Activated CD8-positive, alpha-beta memory T cell treated with anti-CD3 and anti-CD28 coated beads, Interleukin-2, amount 50 U/mL, for 48 hours (primary cell): Measurements from ENCODE around the gene SPOCK1.

ENCODE experiments used
- DNase-seq: peaks from one replicate; pipeline ENCODE4 v3.0.0-alpha.2; 2020

Gene SPOCK1

DNA sequence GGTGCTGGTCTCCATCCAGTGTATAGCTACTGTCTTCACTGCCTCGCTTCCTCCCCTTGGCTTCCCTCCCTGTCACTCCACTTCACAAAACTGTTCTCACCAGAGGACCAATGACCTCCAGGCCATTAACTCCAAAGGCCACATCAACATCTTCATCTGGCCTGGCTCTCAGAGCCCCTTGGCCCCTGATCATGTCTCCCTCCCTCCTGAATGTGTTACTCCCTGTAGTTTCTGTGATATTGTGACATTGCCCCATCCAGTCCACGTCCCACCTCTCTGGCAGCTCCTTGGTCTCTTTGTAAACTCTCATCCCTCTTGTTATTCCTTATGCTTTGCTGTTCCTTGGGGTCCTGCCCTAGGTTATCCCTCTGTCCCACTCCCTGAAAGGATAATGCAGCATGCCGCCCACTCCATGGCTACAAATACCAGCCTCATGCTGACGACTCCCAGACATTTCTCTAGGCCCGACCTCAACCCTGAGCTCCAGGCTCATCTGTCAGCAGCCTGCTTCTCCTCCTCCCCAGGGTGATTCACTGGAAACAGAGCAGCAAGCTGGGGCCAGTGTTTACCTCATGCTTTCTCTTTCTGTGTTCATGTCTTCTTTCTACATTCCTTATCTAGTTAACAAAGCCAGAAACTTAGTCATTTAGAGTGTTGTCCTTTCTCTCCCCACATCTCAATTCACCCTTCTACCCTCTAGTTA is 312.2 kb downstream of the SPOCK1 start:
- DNase-seq: no peak

DNA sequence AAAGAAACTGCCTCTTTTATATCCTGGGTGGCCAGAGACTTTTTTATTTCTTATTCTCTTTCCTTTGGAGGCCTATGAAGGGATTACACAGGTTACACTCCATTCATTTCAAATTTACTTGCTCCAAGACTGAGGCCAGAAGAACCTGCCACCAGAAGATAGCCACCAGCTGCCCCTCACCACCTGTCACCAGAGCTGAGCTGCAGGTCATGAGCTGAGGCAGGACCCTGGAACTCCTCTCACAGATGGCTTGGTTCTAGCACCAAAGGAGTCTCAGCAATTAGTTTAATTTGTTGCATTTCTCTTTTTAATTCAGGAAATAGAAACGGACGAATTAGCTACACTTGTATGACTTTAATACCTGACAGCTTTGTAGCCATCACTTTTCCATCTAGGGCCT is 313.9 kb downstream of the SPOCK1 start:
- no peak for DNase-seq

DNA sequence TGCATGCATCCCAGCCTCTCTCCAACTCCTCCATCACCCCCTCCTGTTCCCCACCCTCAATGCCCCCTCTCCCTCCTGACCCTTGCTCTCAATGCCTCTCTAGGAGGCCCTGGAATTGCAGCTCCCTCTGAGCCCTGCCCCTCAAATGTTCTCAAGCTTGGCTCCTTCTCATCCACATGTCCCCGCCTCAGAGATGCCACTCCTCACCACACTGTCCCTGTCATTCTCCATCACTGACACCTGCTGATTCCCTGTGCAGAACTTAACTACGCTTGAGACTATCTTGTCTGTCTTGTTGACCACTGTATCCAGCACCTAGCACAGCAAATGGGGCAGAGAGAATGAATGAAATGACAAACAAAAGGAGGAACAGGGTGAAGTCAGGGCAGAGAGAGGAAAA is 314.4 kb downstream of the SPOCK1 start:
- DNase-seq: no peak

DNA sequence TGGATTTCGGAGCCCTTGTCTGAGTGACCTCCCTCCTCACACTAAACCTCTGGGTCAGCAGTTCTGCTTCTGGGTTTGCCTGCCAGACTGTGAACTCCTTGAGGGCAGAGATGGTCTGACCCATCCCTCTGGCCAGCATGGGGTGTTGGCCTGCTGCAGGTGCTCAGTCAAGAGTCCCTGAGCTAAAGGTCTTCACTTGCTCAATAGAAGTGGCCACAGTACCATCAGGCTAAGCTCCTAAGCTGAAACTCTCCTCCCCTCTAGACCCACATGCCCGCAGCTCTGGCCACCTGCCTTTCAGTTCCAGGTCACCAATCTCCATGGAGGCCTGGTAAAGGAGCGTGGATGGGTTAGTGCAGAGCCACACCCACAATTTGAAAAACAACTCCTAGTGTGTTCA is 316.6 kb downstream of the SPOCK1 start:
- no peak for DNase-seq

DNA sequence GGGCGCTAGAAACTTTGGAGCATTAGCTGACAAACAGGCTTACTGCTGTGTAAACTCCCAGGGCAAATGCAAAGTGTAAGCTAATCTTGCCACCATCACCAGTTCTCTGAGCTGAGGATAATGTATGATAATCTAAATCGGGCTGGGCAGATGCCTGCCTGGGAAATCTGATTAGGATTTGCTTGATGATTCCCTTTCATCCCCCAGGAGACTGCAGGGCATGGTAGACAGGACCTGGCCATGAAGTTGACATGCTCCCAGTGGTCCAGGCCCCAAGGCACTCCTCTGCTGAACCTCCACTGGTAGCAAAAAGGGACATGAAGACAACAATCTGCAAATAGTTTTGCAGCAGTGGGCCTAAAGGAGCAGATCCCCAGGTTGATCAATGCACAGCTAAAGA is 317.5 kb downstream of the SPOCK1 start:
- no peak for DNase-seq

DNA sequence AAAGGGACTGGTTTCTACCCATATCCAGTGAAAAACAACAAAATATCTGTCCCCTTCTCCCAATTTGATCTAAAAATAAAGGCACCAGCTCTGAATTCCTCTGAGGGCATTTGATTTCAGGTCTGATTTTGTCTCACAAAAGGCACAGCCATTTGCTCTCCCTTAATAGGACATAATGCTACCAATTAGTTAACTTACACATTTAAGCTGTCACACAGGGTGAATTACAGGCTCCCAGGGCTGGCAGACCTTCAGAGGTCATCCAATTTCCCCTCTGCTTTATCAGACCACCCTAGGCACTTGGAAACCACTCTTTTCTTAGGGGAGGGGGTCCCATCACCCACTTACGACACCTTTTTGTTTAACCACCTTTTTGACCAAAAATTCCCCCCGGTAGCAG is 319.9 kb downstream of the SPOCK1 start:
- DNase-seq: no peak

DNA sequence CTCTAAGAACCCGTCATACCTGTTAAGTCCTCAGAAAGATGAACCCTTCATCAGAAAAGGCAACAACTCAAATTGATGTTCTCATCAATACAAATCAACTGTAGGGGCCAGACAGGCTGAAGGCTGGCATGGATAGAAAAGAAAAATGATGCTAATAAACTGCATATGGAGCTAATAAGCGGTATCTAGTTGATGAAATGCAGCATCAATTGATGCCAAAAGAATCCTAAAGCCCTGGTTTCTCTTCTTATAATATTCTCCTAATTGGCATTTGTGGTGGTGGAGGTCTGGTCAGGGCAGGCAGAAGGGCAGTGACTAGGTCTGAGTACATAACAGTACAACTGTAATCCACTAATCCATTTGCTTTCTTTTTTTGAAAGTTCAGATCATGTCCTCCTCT is 322.5 kb downstream of the SPOCK1 start:
- no peak for DNase-seq

DNA sequence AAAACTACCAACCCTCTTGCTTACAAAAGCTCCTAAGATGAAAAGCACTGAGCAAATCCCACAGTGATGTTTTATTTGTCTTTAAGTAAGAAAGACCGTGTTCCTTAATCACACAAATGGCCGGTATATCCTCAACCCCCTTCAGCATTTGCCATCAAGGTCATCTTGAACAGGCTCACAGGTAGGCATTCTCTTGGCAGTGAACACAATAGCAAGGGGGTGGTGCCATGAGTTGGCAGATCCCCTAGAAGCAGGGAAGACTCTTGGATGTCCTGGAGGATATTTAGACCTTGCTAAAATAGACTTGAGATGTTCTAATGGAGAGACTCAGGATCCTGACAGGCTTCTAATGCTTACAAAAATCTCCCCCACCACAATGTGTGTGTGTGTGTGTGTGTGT is 323.0 kb downstream of the SPOCK1 start:
- no peak for DNase-seq

DNA sequence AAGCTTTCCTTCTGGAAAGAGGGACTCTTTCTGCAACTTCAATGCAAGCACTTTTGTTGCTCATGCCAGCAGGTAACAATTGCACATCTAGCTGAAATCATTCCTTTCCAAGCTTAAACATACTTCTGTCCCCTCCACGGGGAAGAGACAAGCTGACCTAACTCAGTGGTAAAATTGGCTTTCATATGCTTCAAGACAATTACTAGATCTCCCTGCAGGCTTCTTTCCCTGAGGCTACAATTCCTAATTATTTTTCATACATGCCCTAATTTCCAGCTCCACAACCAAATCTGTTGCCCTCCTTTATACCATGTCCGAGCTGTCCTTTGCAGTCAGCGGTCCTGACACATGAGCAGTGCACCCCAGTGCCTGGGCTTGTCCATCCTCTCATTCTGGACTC is 324.9 kb downstream of the SPOCK1 start:
- DNase-seq: no peak

DNA sequence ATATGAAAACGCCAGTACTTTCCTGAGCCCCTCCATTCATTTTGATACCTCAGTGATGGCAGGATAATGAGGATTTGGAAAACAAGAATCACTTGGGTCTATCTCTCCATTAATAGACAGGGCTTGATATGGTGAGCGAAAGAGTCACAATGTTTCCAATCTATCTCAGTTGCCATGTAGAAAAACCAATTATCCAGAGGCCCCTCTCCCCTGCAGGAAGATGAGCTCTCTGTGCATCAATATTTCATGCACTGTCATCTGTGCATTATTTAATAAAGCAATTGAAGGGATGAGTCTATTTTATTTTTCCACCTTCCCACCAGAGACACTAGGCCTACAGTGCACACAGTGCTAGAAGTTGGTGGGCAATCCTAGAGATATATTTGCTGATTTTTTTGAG is 326.9 kb downstream of the SPOCK1 start:
- DNase-seq: no peak

DNA sequence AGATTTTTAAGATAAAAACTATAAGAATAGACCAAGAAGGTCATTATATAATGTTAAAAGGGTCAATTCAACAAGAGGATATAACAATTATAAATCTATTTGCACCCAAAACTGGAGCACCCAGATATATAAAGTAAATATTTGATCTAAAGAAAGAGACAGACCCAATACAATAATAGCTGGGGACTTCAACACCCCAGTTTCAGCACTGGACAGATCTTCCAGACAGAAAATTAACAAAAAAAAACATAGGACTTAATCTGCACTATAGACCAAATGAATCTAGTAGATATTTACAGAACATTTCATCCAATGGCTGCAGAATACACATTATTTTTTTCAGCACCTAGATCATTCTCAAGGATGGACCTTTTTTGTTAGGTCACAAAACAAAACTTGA is 331.9 kb downstream of the SPOCK1 start:
- no peak for DNase-seq

DNA sequence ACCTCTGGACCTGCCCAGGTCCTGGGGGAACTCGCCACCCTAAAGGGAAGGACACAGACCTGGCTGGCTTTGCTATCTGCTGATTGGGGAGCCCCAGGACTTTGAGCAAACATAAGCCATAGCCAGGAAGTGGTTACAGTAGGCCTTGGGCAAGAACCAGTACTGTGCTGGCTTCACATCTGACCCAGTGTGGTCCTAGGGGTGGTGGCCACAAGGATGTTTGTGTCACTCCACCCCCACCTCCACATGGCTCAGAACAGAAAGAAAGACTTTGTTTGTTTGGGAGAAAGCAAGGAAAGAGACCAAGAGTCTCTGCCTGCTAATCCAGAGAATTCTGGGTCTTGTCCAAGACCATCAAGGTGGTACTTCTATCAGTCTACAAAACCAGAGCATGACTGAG is 334.2 kb downstream of the SPOCK1 start:
- DNase-seq: no peak

DNA sequence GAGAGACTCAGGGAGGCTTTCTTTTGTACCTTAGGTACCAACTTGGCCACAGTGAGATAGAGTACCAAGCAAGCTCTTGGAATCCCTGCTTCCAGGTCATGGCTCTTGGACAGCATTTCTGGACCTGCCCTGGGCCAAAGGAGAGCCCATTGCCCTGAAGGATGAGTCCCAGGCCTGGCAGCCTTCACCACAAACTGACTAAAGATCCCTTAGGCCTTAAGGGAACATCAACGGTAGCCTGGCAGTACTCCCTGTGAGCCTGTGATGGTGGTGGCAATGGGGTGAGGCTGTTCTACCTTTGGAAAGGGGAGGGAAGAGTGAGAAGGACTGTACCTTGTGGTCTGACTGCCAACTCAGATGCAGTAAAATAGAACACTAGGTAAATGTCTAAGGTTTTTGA is 334.6 kb downstream of the SPOCK1 start:
- DNase-seq: no peak

DNA sequence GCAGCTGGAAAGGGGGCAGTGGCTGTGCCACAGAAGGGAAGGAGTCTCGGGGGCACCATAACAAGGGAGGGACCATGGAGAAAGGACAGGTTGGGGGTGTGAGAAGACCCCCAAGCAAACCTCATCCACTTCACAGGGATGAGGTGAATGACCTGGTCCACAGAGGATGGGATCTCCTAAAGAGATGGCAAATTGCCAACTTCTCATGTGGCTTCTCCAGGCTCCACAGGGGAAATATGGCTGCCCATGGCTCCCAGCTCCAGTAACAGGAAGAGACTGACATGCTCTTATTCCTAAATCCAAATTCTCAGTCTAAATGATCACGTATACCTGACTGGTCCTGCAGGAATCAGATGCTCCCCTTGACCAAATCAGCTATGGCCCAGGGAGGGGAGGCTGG is 340.4 kb downstream of the SPOCK1 start:
- DNase-seq: no peak

DNA sequence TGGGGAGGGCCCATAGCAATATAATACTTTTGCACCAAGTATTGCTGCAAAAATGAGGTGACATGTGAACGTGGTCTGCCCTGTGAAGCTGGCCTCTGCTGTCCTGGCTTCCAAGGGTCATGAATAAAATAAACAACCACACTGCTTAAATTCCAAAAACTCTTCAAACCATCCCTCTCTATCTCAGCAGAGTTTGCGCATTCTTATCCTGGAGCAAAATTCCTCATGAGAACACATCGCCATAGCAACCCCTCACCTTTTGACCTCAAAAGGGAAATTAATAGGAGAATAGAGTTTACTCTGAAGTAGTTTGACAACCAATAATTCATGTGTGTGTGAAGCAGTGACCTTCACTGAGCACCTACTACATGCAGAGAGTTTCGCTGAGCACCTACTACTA is 342.9 kb downstream of the SPOCK1 start:
- DNase-seq: no peak

DNA sequence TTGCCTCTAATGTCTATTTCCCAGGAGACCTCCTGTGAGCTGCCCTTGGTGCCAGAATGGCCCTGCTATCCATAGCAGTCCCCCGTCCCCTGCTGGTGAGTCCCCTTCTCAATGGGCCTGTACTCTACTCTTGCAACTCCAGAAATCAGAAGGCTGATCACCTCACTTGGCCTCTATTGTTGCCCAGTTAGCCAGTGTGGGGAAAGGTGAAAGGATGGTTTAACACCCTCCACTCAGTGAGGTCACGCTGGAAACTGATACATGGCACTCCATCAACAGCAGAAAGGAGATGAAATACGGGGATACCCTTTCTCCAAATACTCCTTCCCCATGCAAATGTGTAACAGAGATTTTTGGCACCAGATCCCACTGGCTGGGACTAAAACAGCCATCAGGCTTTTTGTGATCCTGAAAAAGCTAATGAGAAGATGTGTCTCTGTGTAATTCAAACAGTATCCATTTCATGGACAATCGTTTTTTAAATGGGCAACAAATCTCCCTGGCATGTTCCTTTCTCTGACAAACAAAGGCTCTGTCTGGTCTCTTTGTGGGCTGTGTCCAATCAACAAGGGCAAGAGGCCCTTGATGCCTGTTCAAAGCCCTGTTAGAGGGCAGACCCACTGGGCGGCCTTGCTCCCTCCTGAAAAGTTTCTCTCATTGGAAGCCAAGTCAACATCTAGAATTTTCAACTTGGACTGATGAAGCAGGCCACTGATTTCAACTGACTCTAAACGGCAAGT is 343.7 kb downstream of the SPOCK1 start:
- DNase-seq: no peak

DNA sequence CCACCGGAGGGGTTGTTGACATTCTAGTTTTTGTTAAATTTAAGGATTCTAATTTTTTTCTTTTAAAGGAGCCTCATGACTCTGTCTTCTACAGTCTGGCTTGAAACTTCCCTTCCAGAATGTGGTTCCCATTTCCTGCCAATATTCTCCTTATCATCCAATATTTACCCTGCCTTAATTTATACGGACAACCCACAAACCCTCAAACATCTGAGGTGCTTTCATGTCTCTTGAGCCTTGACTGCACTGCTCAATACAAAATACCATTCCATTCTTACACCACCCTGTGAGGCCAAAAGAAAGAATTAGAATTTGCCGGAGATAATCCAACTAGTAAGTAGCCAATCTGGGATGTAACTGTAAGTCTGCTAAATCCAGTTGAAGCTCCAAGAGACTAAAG is 346.5 kb downstream of the SPOCK1 start:
- no peak for DNase-seq

DNA sequence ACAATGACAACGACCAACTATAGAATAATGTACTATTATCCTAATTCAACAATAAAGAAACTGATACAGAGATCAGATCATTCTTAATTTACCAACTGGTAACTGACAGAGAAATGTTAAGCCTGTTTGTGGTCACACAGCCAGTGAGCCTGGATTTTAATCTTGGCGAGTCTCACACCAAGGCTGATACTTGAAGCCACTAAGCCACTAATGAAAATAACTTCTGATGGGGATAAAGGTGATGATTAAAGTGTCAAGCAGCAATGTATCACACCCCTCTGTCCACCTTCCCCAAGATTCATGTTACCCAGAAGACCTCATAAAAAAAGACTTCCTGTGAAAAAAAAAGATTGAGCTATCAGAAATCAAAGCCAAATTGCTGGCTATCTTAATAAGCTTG is 350.5 kb downstream of the SPOCK1 start:
- no peak for DNase-seq

DNA sequence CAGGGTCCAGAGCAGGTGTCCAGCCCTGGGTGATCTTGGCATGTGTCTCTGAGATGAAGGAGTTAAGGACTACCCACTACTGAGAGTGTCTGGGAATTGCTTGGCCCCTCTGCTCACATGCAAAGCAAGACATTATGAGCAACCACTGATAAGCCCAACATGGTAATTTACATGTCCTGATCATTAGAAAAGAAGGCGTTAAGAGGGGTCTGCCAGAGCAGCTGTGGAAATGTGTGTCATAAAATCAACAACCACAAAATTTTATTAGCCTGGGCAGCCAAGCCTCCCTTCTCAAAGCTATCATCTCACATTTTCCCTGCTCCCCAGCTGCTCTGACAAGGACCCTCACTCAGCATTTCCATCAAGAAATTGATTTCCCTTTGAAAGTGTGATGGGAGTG is 351.0 kb downstream of the SPOCK1 start:
- no peak for DNase-seq

DNA sequence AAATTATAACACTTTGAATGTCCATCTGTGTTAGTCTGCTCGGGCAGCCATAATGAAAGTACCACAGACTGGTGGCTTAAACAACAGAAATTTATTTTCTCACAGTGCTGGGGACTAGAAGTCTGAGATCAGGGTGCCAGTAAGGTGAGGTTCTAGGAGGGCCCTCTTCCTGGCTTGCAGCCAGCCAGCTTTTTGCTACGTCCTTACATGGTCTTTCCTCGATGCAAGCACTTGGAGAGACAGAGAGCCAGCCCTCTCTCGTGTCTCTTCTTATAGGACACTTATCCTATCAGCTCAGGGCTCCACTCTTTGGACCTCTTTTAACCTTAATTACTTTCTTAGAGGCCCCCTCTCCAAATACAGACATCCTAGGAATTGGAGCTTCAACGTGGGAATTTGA is 351.8 kb downstream of the SPOCK1 start:
- no peak for DNase-seq

DNA sequence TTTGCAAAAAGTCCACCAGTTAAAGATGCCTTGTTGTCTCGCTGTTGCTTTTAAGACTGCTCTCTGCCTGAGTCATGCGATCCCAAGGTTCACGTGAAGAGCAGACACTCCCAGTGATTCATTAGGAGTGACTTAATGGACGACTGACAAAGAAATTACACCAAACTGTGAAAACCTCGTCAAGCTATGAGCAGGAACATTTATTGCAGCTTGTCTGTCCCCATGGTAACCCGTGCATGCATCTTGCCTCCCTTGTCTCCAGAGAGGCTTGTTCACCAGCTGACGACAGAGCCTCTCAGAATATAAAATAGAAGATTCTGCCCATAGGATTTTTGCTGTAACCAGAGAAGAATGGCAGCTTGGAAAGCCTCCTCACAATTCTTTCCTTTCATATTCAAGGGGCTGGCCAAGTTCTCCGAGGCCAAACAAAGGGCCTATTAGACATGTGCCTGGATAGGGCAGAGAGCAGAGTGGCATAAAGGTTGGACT is 352.7 kb downstream of the SPOCK1 start:
- no peak for DNase-seq

DNA sequence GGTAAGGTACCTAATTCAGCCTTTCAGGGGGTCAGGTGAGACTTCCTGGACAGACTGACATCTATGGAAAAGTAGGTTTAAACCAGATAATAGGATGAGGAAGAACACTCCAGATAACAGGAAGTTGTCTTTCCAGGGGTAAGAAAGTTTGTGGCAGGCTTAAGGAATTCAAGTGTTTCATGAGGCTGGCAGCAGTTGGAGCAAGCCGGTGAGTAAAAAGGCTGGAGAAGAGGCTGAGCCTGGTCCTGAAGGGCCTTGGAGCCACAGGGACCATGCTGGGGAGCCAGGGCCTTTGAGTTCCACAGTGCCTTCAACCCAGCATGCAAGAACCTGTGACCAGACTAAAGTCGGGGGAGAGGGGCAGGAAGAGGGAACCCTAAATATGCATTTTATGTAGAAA is 353.4 kb downstream of the SPOCK1 start:
- DNase-seq: no peak

DNA sequence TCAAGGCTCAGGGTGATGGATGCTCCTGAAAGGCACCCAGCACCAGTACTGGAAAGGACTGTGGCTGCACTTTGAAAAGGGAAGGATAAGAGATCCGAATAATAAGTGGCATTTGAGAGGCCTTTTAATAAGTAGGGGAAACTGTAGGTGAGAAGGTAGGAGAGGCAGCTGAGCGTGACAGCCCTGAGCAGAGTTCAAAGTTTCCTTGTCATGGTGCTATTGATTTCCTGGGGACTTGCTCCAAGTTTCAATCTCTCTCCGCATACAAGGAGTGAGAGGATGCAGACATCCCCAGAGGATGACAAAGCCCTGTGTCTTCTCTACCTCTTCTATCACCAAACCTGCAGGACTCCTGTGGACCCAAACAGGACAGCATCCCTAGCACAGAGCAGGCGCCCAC is 354.5 kb downstream of the SPOCK1 start:
- DNase-seq: no peak

DNA sequence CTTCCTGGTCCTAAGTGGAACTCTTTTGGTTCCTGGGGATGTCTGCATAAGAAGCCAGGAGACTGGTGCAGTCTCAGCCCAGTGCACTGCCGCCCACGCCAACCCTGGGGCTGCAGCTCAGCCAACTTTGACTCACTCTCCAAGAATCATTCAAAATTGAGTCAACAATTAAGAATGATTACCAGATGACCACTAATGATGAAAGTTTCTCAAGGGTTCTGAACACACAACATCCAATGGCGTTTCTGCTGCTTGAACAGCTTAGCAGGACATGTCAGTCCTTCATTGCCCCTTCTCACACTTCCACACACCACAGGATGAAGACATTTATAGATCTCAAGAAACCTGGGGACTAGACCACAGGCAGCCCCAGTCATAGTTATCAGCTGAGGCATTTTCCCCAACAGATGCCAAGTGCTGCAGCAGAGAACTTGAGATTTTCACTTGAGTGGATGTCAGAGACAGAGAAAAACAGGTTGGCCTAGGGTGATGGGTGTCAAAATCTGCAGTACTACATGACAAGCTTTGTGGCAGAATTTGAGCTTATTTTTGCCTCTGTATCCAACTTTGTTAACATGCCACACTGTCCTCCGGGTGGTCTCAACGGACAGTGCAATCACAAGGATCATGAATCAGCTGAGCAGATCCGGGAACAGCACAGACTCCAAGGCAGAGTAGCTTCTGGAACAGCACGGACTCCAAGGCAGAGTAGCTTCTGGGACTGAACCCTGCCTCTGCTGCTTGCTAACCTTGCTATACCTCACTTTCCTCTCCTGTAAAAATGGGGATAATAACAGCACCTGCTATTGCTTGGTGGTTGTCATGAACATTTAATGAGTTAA is 356.1 kb downstream of the SPOCK1 start:
- DNase-seq: no peak
